K562 (cell line): Measurements from ENCODE around the gene SLCO2B1. TPM values are rescaled to one million over a fixed set of nuclear protein-coding genes. Genes with fewer than 3 reads are reported as not detected.

ENCODE experiments used
- GATAD2B ChIP-seq: fragments of 450-650 bp; IDR thresholded peaks from 2 replicates; pipeline ENCODE4 v1.6.1; 2017; ENCODE audit warnings: mild to moderate bottlenecking, borderline replicate concordance
- L3MBTL2 ChIP-seq: fragments of 450-650 bp; IDR thresholded peaks from 2 replicates; pipeline ENCODE4 v1.6.1; 2016; ENCODE audit warnings: mild to moderate bottlenecking, moderate library complexity
- RFX7 ChIP-seq: fragments of 250-450 bp; sonication (Bioruptor Pico); IDR thresholded peaks from 2 replicates; pipeline ENCODE4 v1.5.1; 2021; ENCODE audit warnings: mild to moderate bottlenecking
- ZNF24 ChIP-seq: fragments of 450-650 bp; IDR thresholded peaks from 2 replicates; pipeline ENCODE4 v1.6.1; 2016
- ZNF589 ChIP-seq: fragments of 200-800 bp; sonication (Bioruptor generic); IDR thresholded peaks from 2 replicates; pipeline ENCODE4 v1.6.1; 2016; ENCODE audit warnings: low read depth, missing genetic modification characterization, missing compliant biosample characterization
- polyA plus RNA-seq, 8 experiments: library from polyadenylated mRNA; depleted of rRNA in 4 of 8; stranded (reverse) in 5 of 8; unstranded in 3 of 8; fragments of >200 nt; fragmentation: Nextera tagmentation in 2 of 8; fragmentation: Illumina TruSeq in 1 of 8; extraction: Ambion mirVana in 2 of 8; extraction: Trizol in 1 of 8; gene quantifications; 2 replicates each; pipeline versions ENCODE4 v1.2.1 to v1.2.3, GENCODE V29; 2011 to 2014; ENCODE audit warnings: inconsistent platforms in 1 of 8, missing spikeins in 1 of 8
- total RNA-seq, 7 experiments: library from RNA; depleted of rRNA in 6 of 7; stranded (reverse); fragments of >200 nt in 6 of 7; fragmentation: Illumina TruSeq in 2 of 7; extraction: Trizol in 2 of 7; gene quantifications; 2 replicates each; pipeline versions ENCODE4 v1.2.1 to v1.2.3, GENCODE V29; 2011 to 2021; ENCODE audit warnings: low replicate concordance in 1 of 7
- TF ChIP-seq, protein P1 (sequence below): fragments of 200-800 bp; sonication (Bioruptor generic); IDR thresholded peaks from 2 replicates; pipeline ENCODE4 v1.6.1; 2017; ENCODE audit warnings: missing genetic modification characterization, missing compliant biosample characterization

Gene SLCO2B1
- total and polyA plus RNA-seq, 9 of the 15 experiments (the other 6 are each of a cell fraction or from before 2014, with no cell fraction given) = 0.70 to 14.7 (median 7.6) TPM

DNA sequence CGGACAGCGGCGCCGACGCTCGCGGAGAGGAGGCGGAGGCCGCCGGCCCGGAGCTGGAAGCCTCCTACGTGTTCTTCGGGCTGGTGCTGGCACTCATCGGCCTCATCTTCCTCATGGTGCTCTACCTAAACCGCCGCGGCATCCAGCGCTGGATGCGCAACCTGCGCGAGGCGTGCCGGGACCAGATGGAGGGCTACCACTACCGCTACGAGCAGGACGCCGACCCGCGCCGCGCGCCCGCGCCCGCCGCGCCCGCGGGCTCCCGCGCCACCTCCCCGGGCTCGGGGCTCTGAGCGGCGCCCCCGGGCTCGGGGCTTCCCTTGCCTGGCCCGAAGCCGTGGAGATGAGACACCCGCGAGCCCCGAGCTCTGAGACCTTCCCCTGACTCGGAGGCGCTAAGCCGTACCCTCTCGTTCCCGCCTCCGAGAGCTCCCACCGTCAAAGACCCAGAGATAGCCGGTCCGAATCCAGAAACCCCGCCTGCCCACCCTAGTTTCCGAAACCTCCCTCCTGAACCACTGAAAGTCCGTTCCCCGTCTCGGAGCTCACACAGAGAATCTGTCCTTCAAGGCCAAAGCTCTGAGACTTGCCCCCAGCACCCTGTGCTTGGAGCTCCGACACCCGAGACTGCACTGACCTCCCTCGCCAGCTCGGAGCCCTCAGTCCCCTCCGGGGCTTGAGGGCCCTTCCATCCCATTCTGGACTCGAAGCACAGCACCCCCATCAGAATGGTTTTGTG, 91.2 kb downstream of the SLCO2B1 start (continued):
- TF ChIP-seq, protein P1, sequence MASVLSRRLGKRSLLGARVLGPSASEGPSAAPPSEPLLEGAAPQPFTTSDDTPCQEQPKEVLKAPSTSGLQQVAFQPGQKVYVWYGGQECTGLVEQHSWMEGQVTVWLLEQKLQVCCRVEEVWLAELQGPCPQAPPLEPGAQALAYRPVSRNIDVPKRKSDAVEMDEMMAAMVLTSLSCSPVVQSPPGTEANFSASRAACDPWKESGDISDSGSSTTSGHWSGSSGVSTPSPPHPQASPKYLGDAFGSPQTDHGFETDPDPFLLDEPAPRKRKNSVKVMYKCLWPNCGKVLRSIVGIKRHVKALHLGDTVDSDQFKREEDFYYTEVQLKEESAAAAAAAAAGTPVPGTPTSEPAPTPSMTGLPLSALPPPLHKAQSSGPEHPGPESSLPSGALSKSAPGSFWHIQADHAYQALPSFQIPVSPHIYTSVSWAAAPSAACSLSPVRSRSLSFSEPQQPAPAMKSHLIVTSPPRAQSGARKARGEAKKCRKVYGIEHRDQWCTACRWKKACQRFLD (CRISPR knock-in tag) = peak; percentile 53
- TF ChIP-seq GATAD2B (peak; percentile 9; the same call in 1 of the 2 replicates), ZNF589 (CRISPR knock-in tag) (peak; percentile 21; the same call in 1 of the 2 replicates), RFX7 (CRISPR knock-in tag) (0 out of 2 replicates have a peak, but pooled peaks have one; percentile 31), ZNF24 (peak; percentile 3), L3MBTL2 (peak; percentile 72; the same call in 1 of the 2 replicates)
